Naive B cell (primary cell): ENCODE measurements around the gene SPRY4. TPM values are rescaled to one million over a fixed set of nuclear protein-coding genes. Genes with fewer than 3 reads are reported as not detected.
A peak's percentile ranks its signal among the peaks of the same experiment; 100 is the strongest.
"Not testable (repeated sequence)": the region's sequence is repeated elsewhere in the genome, so short reads cannot be mapped to it uniquely, and the experiment has no call there.

ENCODE experiments used
- ATAC-seq, 2 donors: fragments of 150-1000 bp; cut with Tn5 transposase; 2 replicates each; pipeline ENCODE4 v1.10.0; 2021; ENCODE audit warnings: low read depth in 2 of 2, mild to moderate bottlenecking in 2 of 2, moderate library complexity in 2 of 2
- DNase-seq: peaks from one replicate; pipeline ENCODE4 v3.0.0; 2022
- H3K27ac Mint-ChIP-seq, 6 donors: one replicate each; pipeline ENCODE4 v1.8.0; 2020 to 2022; ENCODE audit warnings: mild to moderate bottlenecking in 6 of 6, mixed read lengths in 6 of 6, moderate library complexity in 5 of 6, inconsistent platforms in 2 of 6
- H3K27me3 Mint-ChIP-seq, 3 donors: one replicate each; pipeline ENCODE4 v1.8.0; 2021 to 2022; ENCODE audit warnings: mixed read lengths in 3 of 3, mild to moderate bottlenecking in 1 of 3
- H3K36me3 Mint-ChIP-seq, 2 donors: one replicate each; pipeline ENCODE4 v1.8.0; 2020 to 2022; ENCODE audit warnings: mixed read lengths in 2 of 2, inconsistent platforms in 1 of 2, mild to moderate bottlenecking in 1 of 2
- H3K4me1 Mint-ChIP-seq, 3 donors: one replicate each; pipeline ENCODE4 v1.8.0; 2020 to 2022; ENCODE audit warnings: mixed read lengths in 3 of 3, inconsistent platforms in 1 of 3, mild to moderate bottlenecking in 1 of 3, moderate library complexity in 1 of 3
- H3K4me3 Mint-ChIP-seq, 8 donors: one replicate each; pipeline ENCODE4 v1.8.0; 2020 to 2022; ENCODE audit warnings: mild to moderate bottlenecking in 8 of 8, mixed read lengths in 8 of 8, moderate library complexity in 8 of 8, inconsistent platforms in 2 of 8
- H3K9me3 Mint-ChIP-seq, 7 donors: one replicate each; pipeline ENCODE4 v1.8.0; 2020 to 2022; ENCODE audit warnings: mixed read lengths in 7 of 7, mild to moderate bottlenecking in 5 of 7, inconsistent platforms in 2 of 7, moderate library complexity in 1 of 7
- polyA plus RNA-seq, 6 donors: library from polyadenylated mRNA; unstranded; fragments of 300-500 nt; fragmentation: Illumina TruSeq; gene quantifications; one replicate each; pipeline ENCODE4 v1.2.3, GENCODE V29; 2021; ENCODE audit warnings: low read depth in 6 of 6

The SPRY4 gene
- polyA plus RNA-seq, 6 donors from 2014 or later: not detected

DNA sequence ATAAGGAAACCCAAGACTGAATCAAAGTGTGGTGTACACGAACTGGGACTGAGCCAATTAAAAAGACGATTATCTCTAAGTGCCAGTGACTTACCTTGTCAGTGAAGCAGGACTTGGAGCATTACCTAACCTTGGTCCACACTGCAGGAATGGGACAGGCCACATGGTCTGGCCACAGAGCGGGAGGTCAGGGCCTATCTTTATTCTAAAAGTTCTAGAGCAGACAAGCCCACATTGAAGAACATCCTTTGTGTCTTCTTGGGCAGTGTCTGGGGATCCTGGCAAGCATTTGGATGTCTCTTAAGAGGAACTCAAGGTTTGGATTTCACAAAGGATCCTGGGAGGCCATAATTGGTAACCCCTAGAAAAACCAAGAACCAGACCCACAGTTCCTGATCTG is 16.5 kb downstream of the SPRY4 start:
- Mint-ChIP-seq H3K27ac (no peak overlapping the region), H3K4me3 (no peak overlapping the region), H3K9me3 (no peaks in the 10 kb centered on the region), H3K27me3 (peaks cover 0 to 16% (median 4%) of the 10 kb centered on the region in 3 donors), H3K4me1 (peaks cover 2 to 7% (median 5%) of the 10 kb centered on the region in 3 donors), H3K36me3 (no peaks in the 10 kb centered on the region)
- no peak for DNase-seq
- ATAC-seq: no peak

DNA sequence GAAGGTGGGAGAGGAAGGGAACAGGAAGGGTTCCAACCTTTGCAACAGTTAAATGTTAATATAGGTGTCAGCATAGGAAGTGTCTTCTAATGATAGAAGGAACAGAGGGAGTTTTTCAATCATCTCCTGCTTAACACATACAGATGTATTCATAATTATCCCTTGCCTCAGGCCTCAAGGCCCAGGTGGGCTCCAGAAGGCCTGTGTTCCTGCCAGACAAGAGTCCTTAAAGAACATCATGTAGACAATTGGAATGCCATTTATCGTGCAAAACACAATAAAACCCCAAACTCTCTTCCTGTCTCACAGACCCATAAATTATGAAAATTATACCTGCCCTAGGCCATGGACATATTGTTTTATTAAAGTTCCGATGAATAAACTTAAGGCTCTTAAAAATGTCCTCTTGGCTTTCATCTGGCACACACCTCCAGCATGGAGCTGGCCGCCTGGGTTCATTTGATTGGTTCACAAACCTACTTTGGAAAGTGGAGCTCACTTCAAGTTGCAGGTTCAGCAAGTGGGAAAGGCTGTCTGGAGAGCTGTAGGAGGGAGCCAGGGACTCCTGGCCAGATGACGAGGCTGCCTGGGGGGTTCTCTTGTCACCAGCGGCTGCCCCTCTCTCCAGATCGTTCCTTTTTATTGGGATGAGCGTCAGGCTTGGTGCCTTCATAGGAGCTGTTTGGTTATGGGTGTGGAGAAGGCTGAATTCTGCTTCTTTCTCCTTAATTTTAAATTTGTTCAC is 17.5 kb downstream of the SPRY4 start:
- Mint-ChIP-seq H3K27me3 (peaks cover 0 to 16% (median 4%) of the 10 kb centered on the region in 3 donors), H3K27ac (no peak overlapping the region), H3K4me1 (no peaks in the 10 kb centered on the region), H3K4me3 (no peak overlapping the region), H3K9me3 (no peaks in the 10 kb centered on the region), H3K36me3 (no peaks in the 10 kb centered on the region)
- DNase-seq: no peak
- ATAC-seq: no peak

DNA sequence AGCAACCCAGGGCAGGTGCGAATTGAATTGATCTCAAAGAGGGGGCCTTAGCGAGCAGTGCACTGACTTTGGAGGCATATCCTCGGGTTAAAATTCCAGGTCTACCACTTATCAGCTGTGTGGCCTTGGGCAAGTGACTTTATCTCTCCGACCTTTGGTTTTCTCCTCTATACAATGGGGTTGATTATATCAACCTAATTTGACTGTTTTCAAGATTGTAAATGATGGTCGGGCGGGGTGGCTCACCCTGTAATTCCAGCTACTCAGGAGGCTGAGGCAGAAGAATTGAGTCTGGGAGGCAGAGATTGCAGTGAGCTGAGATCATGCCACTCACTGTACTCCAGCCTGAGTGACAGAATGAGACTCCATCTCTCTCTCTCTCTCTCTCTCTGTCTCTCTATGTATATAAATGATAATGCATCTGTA is 18.7 kb downstream of the SPRY4 start:
- Mint-ChIP-seq H3K27ac (peak overlapping the region in 1 of 6 donors; percentile 66), H3K4me1 (no peaks in the 10 kb centered on the region), H3K27me3 (peaks cover 0 to 16% (median 4%) of the 10 kb centered on the region in 3 donors), H3K9me3 (no peaks in the 10 kb centered on the region), H3K4me3 (no peak overlapping the region), H3K36me3 (no peaks in the 10 kb centered on the region)
- ATAC-seq (no peak), DNase-seq (no peak)

DNA sequence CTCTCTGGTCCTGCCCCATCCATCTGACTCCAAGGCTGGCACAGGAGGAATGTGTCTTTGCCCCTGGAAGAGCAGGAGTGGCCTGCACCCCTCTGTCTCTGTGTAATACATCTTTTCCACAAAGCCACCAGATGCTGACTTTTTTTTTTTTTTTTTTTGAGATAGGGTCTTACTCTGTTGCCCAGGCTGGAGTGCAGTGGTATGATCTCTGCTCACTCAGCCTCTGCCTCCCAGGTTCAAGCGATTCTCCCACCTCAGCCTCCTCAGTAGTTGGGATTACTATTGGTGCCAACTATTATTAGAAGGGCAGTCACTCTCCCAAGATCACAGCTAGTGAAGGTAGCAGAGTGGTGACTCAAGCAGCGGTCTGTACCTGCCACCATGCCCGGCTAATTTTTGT is 19.6 kb downstream of the SPRY4 start:
- Mint-ChIP-seq H3K36me3 (no peaks in the 10 kb centered on the region), H3K27me3 (peaks cover 0 to 11% (median 4%) of the 10 kb centered on the region in 3 donors)
- no peak for ATAC-seq

DNA sequence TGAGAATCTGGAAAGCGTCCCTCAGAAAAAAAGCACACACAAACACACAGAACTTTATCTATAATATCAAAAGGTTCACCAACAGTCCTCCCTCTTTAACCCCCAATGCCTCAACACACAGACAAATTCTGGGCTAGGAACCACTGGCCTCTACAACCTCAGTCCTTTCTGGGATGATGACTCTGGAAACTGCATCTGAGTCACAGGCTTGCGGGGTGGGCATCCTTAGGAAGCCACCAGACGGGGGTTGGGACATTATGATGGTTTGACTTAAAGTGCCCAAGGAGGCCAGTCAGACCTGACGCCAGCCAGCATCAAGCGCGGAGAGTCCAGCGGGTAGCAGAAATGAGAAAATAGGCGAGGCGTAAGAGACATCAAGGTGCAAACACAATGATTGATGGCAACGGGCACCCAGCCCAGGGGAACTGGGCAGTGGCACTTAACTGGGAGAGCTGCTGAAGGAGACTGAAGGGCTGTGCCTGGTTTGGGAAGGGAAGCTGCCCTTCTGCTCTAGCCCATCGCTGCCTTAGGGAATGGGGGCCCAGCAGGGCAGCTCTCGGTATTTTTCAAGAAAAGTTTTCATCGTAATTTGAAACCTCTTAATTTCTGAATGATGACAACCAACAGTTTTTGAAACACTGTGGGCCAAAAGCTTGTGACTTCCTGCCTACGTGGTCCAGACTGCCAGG is 20.7 kb downstream of the SPRY4 start:
- H3K27ac Mint-ChIP-seq: peak overlapping the region in 1 of 6 donors; percentile 70

More for the DNA sequence above, 19.6 kb downstream of the SPRY4 start:
- Mint-ChIP-seq H3K9me3 (no peaks in the 10 kb centered on the region), H3K4me1 (no peaks in the 10 kb centered on the region), H3K27ac (no peak overlapping the region), H3K4me3 (no peak overlapping the region)
- DNase-seq: no peak

DNA sequence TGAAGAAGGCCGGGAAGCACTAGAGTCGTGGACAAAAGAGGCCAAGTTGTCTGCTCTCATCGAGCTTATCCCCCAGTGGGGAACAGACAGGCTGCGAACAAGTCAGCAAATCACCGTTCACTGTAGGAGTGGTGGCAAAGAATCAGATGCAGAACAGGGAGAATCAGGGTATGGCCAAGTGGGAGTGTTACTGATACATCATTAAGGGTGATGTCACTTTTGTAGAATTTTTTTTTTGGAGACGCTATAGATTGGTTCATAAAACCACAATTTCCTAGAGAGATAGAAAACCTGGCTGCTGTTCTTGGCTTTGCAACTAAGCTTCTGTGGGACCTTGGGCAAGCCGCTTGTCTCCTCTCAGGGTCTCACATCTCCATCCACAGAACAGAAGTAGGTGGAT is 21.3 kb downstream of the SPRY4 start:
- Mint-ChIP-seq H3K9me3 (no peaks in the 10 kb centered on the region), H3K27me3 (peaks cover 0 to 11% (median 0%) of the 10 kb centered on the region in 3 donors), H3K27ac (no peak overlapping the region), H3K36me3 (no peaks in the 10 kb centered on the region), H3K4me3 (no peak overlapping the region), H3K4me1 (no peaks in the 10 kb centered on the region)
- no peak for ATAC-seq
- no peak for DNase-seq

More for the DNA sequence above, 20.7 kb downstream of the SPRY4 start:
- ATAC-seq: no peak
- Mint-ChIP-seq H3K27me3 (peaks cover 0 to 11% (median 0%) of the 10 kb centered on the region in 3 donors), H3K9me3 (no peaks in the 10 kb centered on the region), H3K4me3 (no peak overlapping the region), H3K4me1 (no peaks in the 10 kb centered on the region), H3K36me3 (no peaks in the 10 kb centered on the region)
- no peak for DNase-seq

DNA sequence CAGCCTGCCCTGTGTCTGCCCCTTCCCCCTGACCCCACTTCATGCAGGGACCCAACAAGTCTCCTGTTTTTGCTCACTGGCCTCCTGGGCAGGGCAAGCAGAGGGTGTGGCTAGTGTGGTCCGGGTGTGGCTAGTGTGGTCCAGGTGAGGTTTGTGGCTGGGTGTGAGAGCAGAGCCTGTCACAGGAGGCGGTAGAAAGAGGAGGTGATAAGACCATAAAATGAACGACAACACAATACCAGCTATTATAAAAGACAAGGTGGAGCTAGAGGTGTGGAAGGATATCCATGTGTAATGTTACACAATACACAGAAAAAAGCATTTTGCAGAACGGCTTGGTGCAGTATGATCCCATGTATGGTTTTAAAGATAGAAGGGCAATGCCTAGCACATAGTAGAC is 23.3 kb downstream of the SPRY4 start:
- ATAC-seq: no peak
- Mint-ChIP-seq H3K9me3 (no peaks in the 10 kb centered on the region), H3K4me1 (no peaks in the 10 kb centered on the region), H3K4me3 (no peak overlapping the region), H3K36me3 (no peaks in the 10 kb centered on the region), H3K27me3 (peaks cover 0 to 14% (median 2%) of the 10 kb centered on the region in 3 donors), H3K27ac (peak overlapping the region in 1 of 6 donors; percentile 40)
- DNase-seq: no peak

DNA sequence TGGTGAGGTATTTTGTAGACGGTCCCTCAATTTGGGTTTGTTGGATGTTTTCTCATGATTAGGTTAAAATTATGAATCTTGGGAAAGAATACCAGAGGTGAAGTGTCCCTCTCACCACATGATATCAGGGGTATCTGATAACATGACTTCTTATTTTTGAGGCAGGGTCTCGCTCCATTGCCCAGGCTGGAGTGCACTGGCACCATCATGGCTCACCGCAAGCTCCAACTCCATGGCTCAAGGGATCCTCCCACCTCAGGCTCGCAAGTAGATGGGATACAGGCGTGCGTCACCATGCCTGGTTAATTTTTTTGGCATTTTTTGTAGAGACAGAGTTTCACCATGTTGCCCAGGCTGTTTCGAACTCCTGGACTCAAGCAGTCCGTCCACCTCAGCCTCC is 24.1 kb downstream of the SPRY4 start:
- ATAC-seq: no peak

DNA sequence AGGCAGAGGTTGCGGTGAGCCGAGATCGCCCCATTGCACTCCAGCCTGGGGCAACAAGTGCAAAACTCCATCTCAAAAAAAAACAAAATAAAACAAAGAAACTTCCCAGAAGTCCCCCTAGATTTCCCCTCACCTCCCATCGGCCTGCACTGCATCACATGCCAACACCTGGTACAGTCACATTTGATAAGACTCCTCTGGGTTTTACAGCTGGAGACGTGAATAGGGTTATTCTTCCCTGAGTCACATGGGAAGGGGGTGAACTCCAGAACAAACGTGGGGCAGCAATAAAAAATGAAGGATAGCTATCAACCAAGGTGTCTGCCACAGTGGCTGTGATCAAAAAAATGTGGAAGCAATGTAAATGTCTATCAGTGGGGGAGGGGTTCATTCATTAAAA is 26.0 kb downstream of the SPRY4 start:
- Mint-ChIP-seq H3K4me3 (no peak overlapping the region), H3K36me3 (no peaks in the 10 kb centered on the region), H3K4me1 (no peaks in the 10 kb centered on the region), H3K27me3 (peaks cover 7 to 25% (median 13%) of the 10 kb centered on the region in 3 donors), H3K27ac (peak overlapping the region in 1 of 6 donors; percentile 35), H3K9me3 (no peaks in the 10 kb centered on the region)
- DNase-seq (no peak), ATAC-seq (no peak)

More for the DNA sequence above, 24.1 kb downstream of the SPRY4 start:
- Mint-ChIP-seq H3K27me3 (peaks cover 4 to 20% (median 11%) of the 10 kb centered on the region in 3 donors), H3K4me3 (no peak overlapping the region), H3K27ac (no peak overlapping the region), H3K36me3 (no peaks in the 10 kb centered on the region), H3K4me1 (no peaks in the 10 kb centered on the region), H3K9me3 (no peaks in the 10 kb centered on the region)
- DNase-seq: no peak

DNA sequence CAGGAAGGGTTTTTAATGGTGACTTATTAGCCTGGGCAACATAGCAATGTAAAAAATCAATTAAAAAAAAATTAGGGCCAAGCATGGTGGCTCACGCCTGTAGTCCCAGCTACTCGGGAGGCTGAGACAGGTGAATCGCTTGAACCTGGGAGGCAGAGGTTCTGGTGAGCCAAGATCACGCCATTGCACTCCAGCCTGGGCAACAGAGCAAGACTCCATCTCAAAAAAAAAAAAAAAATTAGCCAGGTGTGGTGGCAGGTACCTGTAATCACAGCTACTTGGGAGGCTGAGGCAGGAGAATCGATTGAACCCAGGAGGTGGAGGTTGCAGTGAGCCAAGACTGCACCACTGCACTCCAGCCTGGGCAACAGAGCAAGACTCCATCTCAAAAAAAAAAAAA is 27.0 kb downstream of the SPRY4 start:
- H3K27me3 Mint-ChIP-seq: peaks cover 7 to 30% (median 21%) of the 10 kb centered on the region in 3 donors
- not testable (repeated sequence) for H3K27ac Mint-ChIP-seq, ATAC-seq, H3K36me3 Mint-ChIP-seq, H3K4me3 Mint-ChIP-seq, H3K9me3 Mint-ChIP-seq, H3K4me1 Mint-ChIP-seq, DNase-seq

DNA sequence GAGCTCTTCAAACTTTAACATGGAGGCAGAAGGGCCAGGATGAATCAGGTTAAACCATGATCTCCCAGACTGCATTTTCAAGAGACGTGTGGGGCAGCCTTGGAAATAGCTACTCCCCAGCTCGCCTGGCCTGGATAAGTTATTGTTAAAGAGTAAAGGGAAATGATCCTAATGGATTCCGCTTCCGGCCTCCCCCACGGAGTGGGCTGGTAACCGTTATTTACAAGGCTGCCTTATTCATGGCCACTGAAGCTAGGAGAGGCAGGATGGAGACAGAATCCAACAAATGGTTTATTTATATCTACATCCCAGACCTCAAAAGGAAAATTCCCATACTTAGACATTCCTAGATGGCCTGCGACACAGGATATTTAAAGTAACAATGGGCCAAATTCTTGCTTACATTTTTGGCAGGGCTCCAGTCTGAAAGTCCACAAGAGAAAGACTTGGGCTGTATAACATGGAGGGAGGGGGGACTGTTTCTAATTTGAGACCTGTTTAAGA is 27.9 kb downstream of the SPRY4 start:
- Mint-ChIP-seq H3K36me3 (no peaks in the 10 kb centered on the region), H3K4me3 (no peak overlapping the region), H3K27me3 (peaks cover 7 to 30% (median 21%) of the 10 kb centered on the region in 3 donors)

DNA sequence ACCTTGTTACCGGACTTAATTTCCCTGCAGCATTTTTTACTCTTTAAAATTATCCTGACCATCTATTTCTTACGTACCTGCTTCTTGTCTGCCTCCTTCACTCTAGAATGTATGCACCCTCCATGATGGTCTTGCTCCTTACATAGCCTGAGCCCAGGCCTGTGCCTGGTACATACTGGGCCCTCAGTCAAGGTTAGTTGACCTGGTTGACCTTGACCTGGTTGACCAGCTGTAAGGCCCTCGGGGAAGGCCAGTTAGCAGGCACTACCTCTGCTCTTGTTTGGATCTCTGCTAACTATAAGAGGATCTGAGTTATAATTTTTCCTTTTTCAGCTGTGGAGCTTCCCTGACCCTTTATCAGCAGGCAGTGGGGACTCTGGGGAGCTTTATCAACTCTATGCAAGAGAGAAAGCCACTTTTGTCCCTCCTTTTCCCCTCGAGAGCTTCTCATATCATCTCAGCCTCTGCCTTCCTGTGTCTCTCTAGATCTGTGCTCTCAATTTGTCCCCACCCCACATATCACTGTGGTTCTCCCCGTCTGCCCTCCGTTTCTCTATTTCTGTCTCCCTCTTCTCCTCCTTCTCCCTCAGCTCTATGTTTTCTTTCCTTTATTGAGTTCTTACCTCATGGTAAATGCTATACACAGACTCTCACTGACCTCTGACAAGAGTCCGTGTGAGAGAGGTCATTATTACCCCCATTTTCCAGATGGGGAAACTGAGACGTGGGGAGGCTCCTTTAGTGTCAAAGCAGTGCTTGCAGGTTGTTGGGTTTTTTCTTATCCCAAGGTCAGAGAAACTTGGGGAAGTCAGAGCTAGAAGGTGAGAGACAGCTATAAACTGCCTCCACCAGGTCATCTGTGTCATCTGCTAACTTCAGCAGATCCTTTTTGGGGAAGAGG is 28.6 kb downstream of the SPRY4 start:
- Mint-ChIP-seq H3K27ac (peak overlapping the region in 1 of 6 donors; percentile 7), H3K4me1 (no peaks in the 10 kb centered on the region), H3K4me3 (no peak overlapping the region), H3K9me3 (no peaks in the 10 kb centered on the region), H3K27me3 (peaks cover 7 to 30% (median 21%) of the 10 kb centered on the region in 3 donors), H3K36me3 (no peaks in the 10 kb centered on the region)
- ATAC-seq (no peak), DNase-seq (no peak)

More for the DNA sequence above, 27.9 kb downstream of the SPRY4 start:
- Mint-ChIP-seq H3K4me1 (no peaks in the 10 kb centered on the region), H3K9me3 (no peaks in the 10 kb centered on the region), H3K27ac (no peak overlapping the region)
- DNase-seq (no peak), ATAC-seq (no peak)

DNA sequence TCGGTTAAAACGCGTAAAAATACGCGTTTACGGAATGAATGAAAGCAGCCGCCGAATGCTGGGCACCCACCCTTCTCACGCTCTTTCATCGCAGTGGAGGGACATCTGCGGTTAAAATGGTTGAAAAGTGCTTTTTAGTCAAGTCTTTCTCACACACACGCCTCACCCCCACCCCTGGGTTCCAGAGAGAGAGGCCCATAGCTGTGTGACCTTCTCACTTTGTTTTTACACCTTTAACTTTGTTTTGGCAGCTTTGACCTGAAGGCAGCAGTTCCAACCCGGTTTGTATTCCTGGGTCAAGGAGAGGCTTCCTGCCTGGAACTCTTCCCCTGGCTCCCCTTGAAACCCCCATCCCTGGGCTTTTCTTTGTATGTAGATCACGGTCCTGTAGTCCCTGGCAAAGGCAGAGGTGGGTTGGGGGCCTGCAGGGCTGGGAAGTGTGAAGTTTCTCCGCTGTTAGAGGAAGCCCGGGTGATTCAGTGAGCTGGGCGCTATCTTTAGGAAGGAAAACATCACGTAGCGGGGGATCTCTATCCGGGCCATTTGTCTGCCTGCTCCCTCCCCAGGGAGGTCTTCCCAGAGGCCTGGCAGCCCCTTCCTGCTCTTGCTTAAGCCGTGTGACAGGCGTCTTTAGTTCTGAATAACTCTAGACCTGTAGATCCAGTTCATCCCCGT is 29.6 kb downstream of the SPRY4 start:
- Mint-ChIP-seq H3K4me3 (no peak overlapping the region), H3K36me3 (no peaks in the 10 kb centered on the region), H3K27me3 (peaks cover 7 to 30% (median 21%) of the 10 kb centered on the region in 3 donors), H3K9me3 (no peaks in the 10 kb centered on the region), H3K4me1 (no peaks in the 10 kb centered on the region), H3K27ac (no peak overlapping the region)
- DNase-seq: no peak
- ATAC-seq: no peak
